GM12801 (cell line): ENCODE data around the gene LINC01488.

Experiments used
- TF ChIP-seq, protein P1 (sequence below): IDR thresholded peaks from one replicate; pipeline ENCODE4 v1.5.1; 2011; ENCODE audit warnings: control low read depth; ENCODE audit not compliant: insufficient read length; ENCODE audit errors: extremely low read depth

Gene LINC01488

GRCh38 chr11:69452206-69452987, 29.1 kb upstream of the LINC01488 start:
- TF ChIP-seq, protein P1, sequence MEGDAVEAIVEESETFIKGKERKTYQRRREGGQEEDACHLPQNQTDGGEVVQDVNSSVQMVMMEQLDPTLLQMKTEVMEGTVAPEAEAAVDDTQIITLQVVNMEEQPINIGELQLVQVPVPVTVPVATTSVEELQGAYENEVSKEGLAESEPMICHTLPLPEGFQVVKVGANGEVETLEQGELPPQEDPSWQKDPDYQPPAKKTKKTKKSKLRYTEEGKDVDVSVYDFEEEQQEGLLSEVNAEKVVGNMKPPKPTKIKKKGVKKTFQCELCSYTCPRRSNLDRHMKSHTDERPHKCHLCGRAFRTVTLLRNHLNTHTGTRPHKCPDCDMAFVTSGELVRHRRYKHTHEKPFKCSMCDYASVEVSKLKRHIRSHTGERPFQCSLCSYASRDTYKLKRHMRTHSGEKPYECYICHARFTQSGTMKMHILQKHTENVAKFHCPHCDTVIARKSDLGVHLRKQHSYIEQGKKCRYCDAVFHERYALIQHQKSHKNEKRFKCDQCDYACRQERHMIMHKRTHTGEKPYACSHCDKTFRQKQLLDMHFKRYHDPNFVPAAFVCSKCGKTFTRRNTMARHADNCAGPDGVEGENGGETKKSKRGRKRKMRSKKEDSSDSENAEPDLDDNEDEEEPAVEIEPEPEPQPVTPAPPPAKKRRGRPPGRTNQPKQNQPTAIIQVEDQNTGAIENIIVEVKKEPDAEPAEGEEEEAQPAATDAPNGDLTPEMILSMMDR: no peak

GRCh38 chr11:69453151-69453550, 28.3 kb upstream of the LINC01488 start:
- TF ChIP-seq, protein P1: no peak

DNA sequence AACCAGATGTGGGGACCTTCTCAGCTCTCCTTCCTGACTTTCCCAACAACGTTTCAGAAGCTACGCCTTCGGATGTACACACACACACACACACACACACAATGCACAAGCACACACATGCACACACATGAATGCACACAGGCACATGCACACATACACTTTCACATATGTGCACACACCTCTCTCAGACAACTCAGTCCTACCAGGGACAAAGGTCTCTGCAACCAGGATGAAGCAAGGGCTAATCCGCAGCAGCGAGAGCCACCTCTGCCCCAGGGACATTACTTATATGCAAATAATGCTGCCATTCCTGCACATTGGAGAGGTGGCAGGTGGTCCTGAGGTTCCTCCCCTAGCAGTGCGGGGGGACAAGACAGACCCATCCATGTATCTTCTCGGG, 27.4 kb upstream of the LINC01488 start:
- TF ChIP-seq, protein P1: no peak

DNA sequence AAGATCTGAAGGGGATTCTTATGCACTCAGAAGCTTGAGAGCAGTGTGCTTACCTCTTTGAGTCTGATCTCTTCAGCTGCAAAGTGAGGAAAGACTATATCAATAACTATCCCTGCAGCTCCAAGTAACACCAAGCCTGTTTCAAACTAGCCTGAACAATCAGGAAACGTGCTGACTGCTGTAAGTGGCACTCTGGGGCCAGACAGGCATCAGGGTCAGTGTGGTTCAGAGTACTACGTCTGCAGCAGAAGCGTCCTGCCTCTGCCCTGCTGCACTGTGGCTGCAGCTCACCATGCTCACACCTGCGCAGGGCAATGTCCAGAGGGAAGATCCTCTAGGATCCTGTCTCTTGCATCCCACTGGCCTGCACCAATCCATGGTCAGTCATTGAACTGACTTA, 25.5 kb upstream of the LINC01488 start:
- TF ChIP-seq, protein P1: no peak

DNA sequence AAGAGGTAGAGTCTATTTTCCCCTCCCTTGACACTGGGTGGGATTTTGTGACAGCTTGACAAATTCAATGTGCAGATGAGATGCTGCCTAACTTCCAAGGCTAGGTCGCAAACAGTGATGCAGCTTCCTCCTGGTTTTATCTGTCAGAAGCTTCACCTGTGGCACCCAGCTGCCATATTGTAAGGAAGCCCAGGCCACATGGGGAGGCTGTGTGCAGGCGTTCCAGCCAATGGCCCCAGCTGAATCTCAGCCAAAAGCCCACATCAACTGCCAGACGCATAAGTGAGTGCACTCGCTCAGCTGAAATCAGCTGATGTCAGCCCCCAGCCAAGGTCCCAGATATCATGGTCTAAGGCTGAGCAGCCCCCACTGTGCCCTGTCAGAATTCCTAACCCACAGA, 24.8 kb upstream of the LINC01488 start:
- TF ChIP-seq, protein P1: no peak

GRCh38 chr11:69459848-69460539, 21.5 kb upstream of the LINC01488 start:
- TF ChIP-seq, protein P1: no peak

- TF ChIP-seq, protein P1: no peak
Observed at GRCh38 chr11:69460540-69461257, 20.8 kb upstream of the LINC01488 start.
